H1 (cell line): Measurements from ENCODE around the gene ZNF768. TPM values are rescaled to one million over a fixed set of nuclear protein-coding genes. Genes with fewer than 3 reads are reported as not detected.

Experiments
- ATF3 ChIP-seq: IDR thresholded peaks from 2 replicates; pipeline ENCODE4 v1.6.1; 2011; ENCODE audit warnings: low read depth, mild to moderate bottlenecking, low read length; ENCODE audit not compliant: insufficient read depth
- GABPA ChIP-seq: IDR thresholded peaks from 2 replicates; pipeline ENCODE4 v1.6.1; 2011; ENCODE audit warnings: mild to moderate bottlenecking, low read length, moderate library complexity, borderline replicate concordance; ENCODE audit not compliant: insufficient read depth
- polyA plus RNA-seq, 7 experiments: library from polyadenylated mRNA; depleted of rRNA in 3 of 7; stranded (reverse) in 5 of 7; unstranded in 2 of 7; fragments of >200 nt in 5 of 7; fragments of 200-250 nt in 2 of 7; gene quantifications; 1 replicate in 5 of 7; 2 replicates in 1 of 7; 4 replicates in 1 of 7; pipeline versions ENCODE4 v1.2.1 to v1.2.3, GENCODE V29; 2011 to 2013; ENCODE audit warnings: missing spikeins in 2 of 7, mixed read lengths in 2 of 7
- total RNA-seq: library from RNA; stranded (reverse); fragmentation: NEBNext Ultra II Directional; extraction: Animal tissue kit (Norgen Biotek cat#: 25700); gene quantifications from 2 replicates; pipeline ENCODE4 v1.2.1, GENCODE V29; 2021

The ZNF768 gene
- total and polyA plus RNA-seq, 2 of the 8 experiments (the other 6 are each of a cell fraction or from before 2014, with no cell fraction given): 36.1 to 47.7 TPM

GRCh38 chr16:30554557-30555314 lies 28.4 kb upstream of the ZNF768 start (continued):
- TF ChIP-seq ATF3 (no peak), GABPA (no peak)
